ENCODE data around the gene STAC.

DNA sequence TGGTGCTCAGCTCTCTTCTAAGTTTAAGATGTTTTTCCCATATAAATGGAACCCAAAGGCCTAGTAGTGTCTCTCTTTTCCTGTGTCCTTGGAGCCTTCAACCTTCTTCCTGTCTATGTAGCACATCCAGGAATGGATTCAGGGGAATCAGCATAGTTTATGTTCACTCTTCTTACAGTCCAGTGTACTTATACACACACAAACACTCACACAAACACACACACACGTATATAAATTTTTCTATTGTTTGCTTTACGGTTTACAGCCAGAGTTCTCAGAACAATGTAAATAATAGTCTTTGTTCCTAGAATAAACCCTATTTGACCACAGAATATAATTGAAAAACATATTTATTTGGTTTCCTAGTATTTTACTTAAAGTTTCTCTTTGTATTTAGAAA is 36.9 kb downstream of the STAC start:
- no peak for TF ChIP-seq ZFX (IDR thresholded peaks at IDR 0.05)
- TF ChIP-seq CTCF (conservative IDR thresholded peaks at IDR 0.05) = no peak
